ENCODE results near the gene OR52E8.

The OR52E8 gene

GRCh38 chr11:5807580-5807979, 49.9 kb downstream of the OR52E8 start:
- DNase-seq (ENCODE audit: low spot score): no peak

All from AG08396 (cell line).